K562 (cell line): ENCODE data around the gene GYG2. TPM values are rescaled to one million over a fixed set of nuclear protein-coding genes. Genes with fewer than 3 reads are reported as not detected.

Source experiments
- ATAC-seq: fragments of 200-7000 bp; cut with Tn5 transposase; 3 replicates; pipeline ENCODE4 v1.9.1; 2020; ENCODE audit warnings: moderate library complexity
- BruUV-seq: library from RNA; stranded (reverse); fragments of 400-500 nt; replicated peaks from 2 replicates; lab custom pipeline; 2021; lab: Mats Ljungman, UMichigan
- CTCF ChIA-PET: fragments of 300-600 bp; formaldehyde crosslinking; extraction: SDS; loops from one replicate; lab custom pipeline; 2021; ENCODE audit warnings: low intra/inter-chr PET ratio; lab: Yijun Ruan, JAX
- POLR2A ChIA-PET: fragments of 300-600, 350-650 bp; sonication (Branson Sonifier 250); formaldehyde crosslinking; extraction: SDS; loops from one replicate; lab custom pipeline; 2021; ENCODE audit warnings: antibody characterized with exemption, inconsistent platforms; lab: Yijun Ruan, JAX
- DNase-seq, 4 experiments: peaks; one replicate each; pipeline versions ENCODE4 v3.0.0 to v3.0.0-alpha.2; 2011 to 2018; ENCODE audit warnings: low spot score in 3 of 4, mixed read lengths in 3 of 4; ENCODE audit errors: extremely low read depth in 1 of 4
- FAIRE-seq: peaks from 2 replicates; lab custom pipeline; 2011; peaks lifted over from hg19 to GRCh38; lab: Jason Lieb, UNC
- H2AFZ ChIP-seq: 2 replicates; pipeline ENCODE4 v1.6.0; 2011; ENCODE audit warnings: low read depth, low read length, control low read depth, inconsistent platforms
- H3K27ac ChIP-seq: fragments of 200-600 bp; 3 replicates; pipeline ENCODE4 v1.8.0; 2011; ENCODE audit warnings: low read depth, mild to moderate bottlenecking, control low read depth, inconsistent platforms, low read length, moderate library complexity, mixed read lengths; ENCODE audit errors: extremely low read depth
- H3K27me3 ChIP-seq, 2 experiments: fragments of 300-600 bp in 1 of 2; 2 replicates in 1 of 2; 3 replicates in 1 of 2; pipeline versions ENCODE4 v1.6.0 to v1.8.0; 2011; ENCODE audit warnings: inconsistent platforms in 2 of 2, low read length in 2 of 2, mild to moderate bottlenecking in 1 of 2, mixed read lengths in 1 of 2, moderate library complexity in 1 of 2; ENCODE audit not compliant: control insufficient read depth in 2 of 2, insufficient read depth in 2 of 2
- H3K36me3 ChIP-seq: fragments of 300-600 bp; 3 replicates; pipeline ENCODE4 v1.8.0; 2011; ENCODE audit warnings: mild to moderate bottlenecking, low read length, inconsistent platforms; ENCODE audit not compliant: control insufficient read depth, insufficient read depth
- H3K4me1 ChIP-seq, 2 experiments: fragments of 200-600 bp in 1 of 2; replicated peaks in 1 of 2; 2 replicates in 1 of 2; 3 replicates in 1 of 2; pipeline versions ENCODE4 v1.5.1 to v1.8.0; 2011; ENCODE audit warnings: inconsistent platforms in 2 of 2, low read length in 2 of 2, mild to moderate bottlenecking in 1 of 2, mixed read lengths in 1 of 2, moderate library complexity in 1 of 2; ENCODE audit not compliant: control insufficient read depth in 2 of 2, insufficient read depth in 2 of 2
- H3K4me2 ChIP-seq: 2 replicates; pipeline ENCODE4 v1.6.1; 2011; ENCODE audit warnings: low read length, control low read depth, inconsistent platforms, mixed read lengths; ENCODE audit not compliant: insufficient read depth
- H3K4me3 ChIP-seq: fragments of 200-600 bp; sonication (generic), shearing (Covaris generic); 2 replicates; pipeline ENCODE4 v1.5.1; 2016; ENCODE audit warnings: control low read depth, inconsistent platforms
- H3K79me2 ChIP-seq: fragments of 200-600 bp; 3 replicates; pipeline ENCODE4 v1.8.0; 2011; ENCODE audit warnings: low read length, inconsistent platforms; ENCODE audit not compliant: control insufficient read depth, insufficient read depth
- H3K9ac ChIP-seq, 2 experiments: 2 replicates each; pipeline versions ENCODE4 v1.6.0 to v1.6.1; 2011; ENCODE audit warnings: low read depth in 2 of 2, low read length in 2 of 2, control low read depth in 1 of 2, inconsistent platforms in 1 of 2, mild to moderate bottlenecking in 1 of 2, mixed read lengths in 1 of 2; ENCODE audit not compliant: insufficient read depth in 1 of 2
- H3K9me1 ChIP-seq: one replicate; pipeline ENCODE4 v1.6.0; 2011; ENCODE audit warnings: inconsistent platforms, mild to moderate bottlenecking, low read length, moderate library complexity; ENCODE audit not compliant: control insufficient read depth, insufficient read depth
- H3K9me3 ChIP-seq: replicated peaks from 2 replicates; pipeline ENCODE4 v1.5.1; 2011; ENCODE audit warnings: low read depth, low read length, inconsistent platforms; ENCODE audit not compliant: control insufficient read depth, insufficient read depth
- H4K20me1 ChIP-seq: replicated peaks from 2 replicates; pipeline ENCODE4 v1.6.1; 2011; ENCODE audit warnings: low read length, inconsistent platforms, mixed read lengths; ENCODE audit not compliant: control insufficient read depth, insufficient read depth
- HCFC1 ChIP-seq: IDR thresholded peaks from 2 replicates; pipeline ENCODE4 v1.6.1; 2012; ENCODE audit warnings: low read depth, low read length, improper control_type of control experiment
- TCFL5 ChIP-seq: fragments of 250-450 bp; sonication (Bioruptor Pico); conservative IDR thresholded peaks from 2 replicates; pipeline ENCODE4 v1.6.1; 2021; ENCODE audit warnings: mild to moderate bottlenecking, moderate library complexity, matching md5 sums
- ZKSCAN3 ChIP-seq: fragments of 250-450 bp; sonication (Bioruptor Pico); IDR thresholded peaks from 2 replicates; pipeline ENCODE4 v1.4.0; 2020
- WGBS: fragments of 100-300 bp; shearing (Covaris generic); methylation state at CpG from one replicate; pipeline ENCODE4 v1.1.6; 2016; ENCODE audit warnings: low coverage, mixed read lengths; ENCODE audit not compliant: insufficient coverage; ENCODE audit errors: missing lambda C conversion rate; 5-methylcytosine and 5-hydroxymethylcytosine counted together
- in situ Hi-C: fragments of 300-500 bp; cut with MboI; formaldehyde crosslinking; loops from 4 replicates; pipeline ENCODE4 v1.15.0; 2018; ENCODE audit warnings: inconsistent platforms, mixed read lengths
- intact Hi-C: fragments of 100-400 bp; cut with micrococcal nuclease; formaldehyde crosslinking; loops from 2 replicates; pipeline ENCODE4 v1.14.2; 2022
- polyA plus RNA-seq, 8 experiments: library from polyadenylated mRNA; depleted of rRNA in 4 of 8; stranded (reverse) in 5 of 8; unstranded in 3 of 8; fragments of >200 nt; fragmentation: Nextera tagmentation in 2 of 8; fragmentation: Illumina TruSeq in 1 of 8; extraction: Ambion mirVana in 2 of 8; extraction: Trizol in 1 of 8; gene quantifications; 2 replicates each; pipeline versions ENCODE4 v1.2.1 to v1.2.3, GENCODE V29; 2011 to 2014; ENCODE audit warnings: inconsistent platforms in 1 of 8, missing spikeins in 1 of 8
- total RNA-seq, 7 experiments: library from RNA; depleted of rRNA in 6 of 7; stranded (reverse); fragments of >200 nt in 6 of 7; fragmentation: Illumina TruSeq in 2 of 7; extraction: Trizol in 2 of 7; gene quantifications; 2 replicates each; pipeline versions ENCODE4 v1.2.1 to v1.2.3, GENCODE V29; 2011 to 2021; ENCODE audit warnings: low replicate concordance in 1 of 7
- TF ChIP-seq, protein P1 (sequence below): fragments of 250-450 bp; sonication (Bioruptor Pico); IDR thresholded peaks from 2 replicates; pipeline ENCODE4 v1.4.0; 2020; ENCODE audit warnings: mild to moderate bottlenecking, moderate library complexity

GYG2 gene
- total and polyA plus RNA-seq, 9 of the 15 experiments (the other 6 are each of a cell fraction or from before 2014, with no cell fraction given), result 0.24 to 4.4 (median 2.9) TPM

GRCh38 chrX:2888309-2888708 lies 59.6 kb downstream of the GYG2 start:
- Histone ChIP-seq H3K4me2 (no peak overlapping the region), H3K79me2 (no peaks in the 10 kb centered on the region), H3K9me1 (no peaks in the 10 kb centered on the region), H3K9ac (no peak overlapping the region), H3K27ac (no peak overlapping the region), H3K36me3 (no peaks in the 10 kb centered on the region), H3K4me1 (peaks cover 10 to 18% of the 10 kb centered on the region in 2 experiments; a peak in 4 of 5 replicates), H3K9me3 (no peaks in the 10 kb centered on the region), H3K27me3 (no peaks in the 10 kb centered on the region), H4K20me1 (no peaks in the 10 kb centered on the region), H3K4me3 (no peak overlapping the region), H2AFZ (no peak overlapping the region)
- no peak for TF ChIP-seq TCFL5 (CRISPR knock-in tag)
- TF ChIP-seq, protein P1, sequence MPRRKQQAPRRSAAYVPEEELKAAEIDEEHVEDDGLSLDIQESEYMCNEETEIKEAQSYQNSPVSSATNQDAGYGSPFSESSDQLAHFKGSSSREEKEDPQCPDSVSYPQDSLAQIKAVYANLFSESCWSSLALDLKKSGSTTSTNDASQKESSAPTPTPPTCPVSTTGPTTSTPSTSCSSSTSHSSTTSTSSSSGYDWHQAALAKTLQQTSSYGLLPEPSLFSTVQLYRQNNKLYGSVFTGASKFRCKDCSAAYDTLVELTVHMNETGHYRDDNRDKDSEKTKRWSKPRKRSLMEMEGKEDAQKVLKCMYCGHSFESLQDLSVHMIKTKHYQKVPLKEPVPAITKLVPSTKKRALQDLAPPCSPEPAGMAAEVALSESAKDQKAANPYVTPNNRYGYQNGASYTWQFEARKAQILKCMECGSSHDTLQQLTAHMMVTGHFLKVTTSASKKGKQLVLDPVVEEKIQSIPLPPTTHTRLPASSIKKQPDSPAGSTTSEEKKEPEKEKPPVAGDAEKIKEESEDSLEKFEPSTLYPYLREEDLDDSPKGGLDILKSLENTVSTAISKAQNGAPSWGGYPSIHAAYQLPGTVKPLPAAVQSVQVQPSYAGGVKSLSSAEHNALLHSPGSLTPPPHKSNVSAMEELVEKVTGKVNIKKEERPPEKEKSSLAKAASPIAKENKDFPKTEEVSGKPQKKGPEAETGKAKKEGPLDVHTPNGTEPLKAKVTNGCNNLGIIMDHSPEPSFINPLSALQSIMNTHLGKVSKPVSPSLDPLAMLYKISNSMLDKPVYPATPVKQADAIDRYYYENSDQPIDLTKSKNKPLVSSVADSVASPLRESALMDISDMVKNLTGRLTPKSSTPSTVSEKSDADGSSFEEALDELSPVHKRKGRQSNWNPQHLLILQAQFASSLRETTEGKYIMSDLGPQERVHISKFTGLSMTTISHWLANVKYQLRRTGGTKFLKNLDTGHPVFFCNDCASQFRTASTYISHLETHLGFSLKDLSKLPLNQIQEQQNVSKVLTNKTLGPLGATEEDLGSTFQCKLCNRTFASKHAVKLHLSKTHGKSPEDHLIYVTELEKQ (CRISPR knock-in tag), result no peak
- TF ChIP-seq ZKSCAN3 (CRISPR knock-in tag), result no peak
- no peak for TF ChIP-seq HCFC1
- ATAC-seq (no peak), FAIRE-seq (no peak), DNase-seq (no peak)
- ChIA-PET POLR2A (no interaction called here), CTCF (no interaction called here)
- intact Hi-C loops (loop anchor here (10.0 kb wide), 1 partner anchor 146 kb away; no protein-coding TSS in a partner anchor), in situ Hi-C loops (loop anchor here (25.0 kb wide), 1 partner anchor 749 kb away; no protein-coding TSS in a partner anchor)
- 77% methylated on average over 2 of the region's 7 CpGs for WGBS
- BruUV-seq, result no TSS peak
